Activated naive CD8-positive, alpha-beta T cell treated with anti-CD3 and anti-CD28 coated beads, Interleukin-2, amount 10 ng/mL, durations not matched to agents 7 days and 5 days (primary cell): Measurements from ENCODE around the gene PLCB4. TPM values are rescaled to one million over a fixed set of nuclear protein-coding genes. Genes with fewer than 3 reads are reported as not detected.

ENCODE experiments used
- ATAC-seq: fragments of 150-1000 bp; cut with Tn5 transposase; one replicate; pipeline ENCODE4 v1.10.0; 2021; ENCODE audit warnings: low read depth, moderate library complexity
- POLR2A ChIA-PET: fragments of 350-600 bp; sonication (Branson Sonifier 250); formaldehyde crosslinking; loops from one replicate; lab custom pipeline; 2021; ENCODE audit warnings: antibody characterized with exemption; lab: Charles Lee
- DNase-seq: peaks from one replicate; pipeline ENCODE4 v3.0.0; 2021
- H3K27ac Mint-ChIP-seq: one replicate; pipeline ENCODE4 v1.8.0; 2022; ENCODE audit warnings: mild to moderate bottlenecking, mixed read lengths
- H3K27me3 Mint-ChIP-seq: one replicate; pipeline ENCODE4 v1.8.0; 2022; ENCODE audit warnings: mild to moderate bottlenecking, moderate library complexity, mixed read lengths
- H3K36me3 Mint-ChIP-seq: one replicate; pipeline ENCODE4 v1.8.0; 2021; ENCODE audit warnings: mild to moderate bottlenecking, mixed read lengths
- H3K4me1 Mint-ChIP-seq: one replicate; pipeline ENCODE4 v1.8.0; 2021; ENCODE audit warnings: mixed read lengths
- H3K4me3 Mint-ChIP-seq: one replicate; pipeline ENCODE4 v1.8.0; 2022; ENCODE audit warnings: mild to moderate bottlenecking, moderate library complexity, mixed read lengths
- H3K9me3 Mint-ChIP-seq: one replicate; pipeline ENCODE4 v1.8.0; 2021; ENCODE audit warnings: mixed read lengths
- total RNA-seq, 2 experiments: library from RNA; stranded (reverse); gene quantifications; one replicate each; pipeline ENCODE4 v1.2.3, GENCODE V29; 2021

PLCB4 gene
- total RNA-seq, 2 experiments from 2014 or later = not detected

- Mint-ChIP-seq H3K27ac (no peak overlapping the region), H3K4me1 (no peaks in the 10 kb centered on the region), H3K36me3 (no peaks in the 10 kb centered on the region), H3K27me3 (no peaks in the 10 kb centered on the region), H3K9me3 (no peaks in the 10 kb centered on the region), H3K4me3 (no peak overlapping the region)
- POLR2A ChIA-PET = no interaction called here
- no peak for DNase-seq
- ATAC-seq = no peak
Observed at GRCh38 chr20:9099372-9099771, 30.5 kb downstream of the PLCB4 start.

DNA sequence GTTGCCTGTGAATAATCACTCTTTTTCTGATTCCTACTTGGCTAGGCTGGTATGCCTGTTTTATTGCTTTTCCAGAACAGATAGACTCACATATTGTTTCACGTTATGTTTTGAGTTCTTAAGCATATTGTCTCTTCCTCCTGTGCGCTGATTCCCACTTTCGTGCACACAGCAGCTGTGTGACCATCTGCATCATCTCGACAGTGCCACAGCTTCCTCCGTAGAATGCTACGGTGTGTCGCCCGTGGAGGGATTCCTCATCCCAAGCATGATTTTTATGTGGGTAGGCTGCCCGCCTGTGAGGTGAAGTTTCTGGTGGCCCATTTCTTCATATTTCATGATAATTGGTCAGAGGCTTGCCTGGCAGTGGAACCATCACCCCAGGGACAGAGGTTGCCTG, 31.8 kb downstream of the PLCB4 start:
- Mint-ChIP-seq H3K9me3 (no peaks in the 10 kb centered on the region), H3K4me3 (no peak overlapping the region), H3K27me3 (no peaks in the 10 kb centered on the region), H3K4me1 (no peaks in the 10 kb centered on the region), H3K27ac (no peak overlapping the region), H3K36me3 (no peaks in the 10 kb centered on the region)
- DNase-seq = no peak
- POLR2A ChIA-PET = no interaction called here
- ATAC-seq = no peak

- Mint-ChIP-seq H3K9me3 (no peaks in the 10 kb centered on the region), H3K27ac (no peak overlapping the region), H3K36me3 (no peaks in the 10 kb centered on the region), H3K27me3 (no peaks in the 10 kb centered on the region), H3K4me1 (no peaks in the 10 kb centered on the region), H3K4me3 (no peak overlapping the region)
- DNase-seq = no peak
- POLR2A ChIA-PET = no interaction called here
- ATAC-seq = no peak
Observed at GRCh38 chr20:9102456-9102855, 33.6 kb downstream of the PLCB4 start.

DNA sequence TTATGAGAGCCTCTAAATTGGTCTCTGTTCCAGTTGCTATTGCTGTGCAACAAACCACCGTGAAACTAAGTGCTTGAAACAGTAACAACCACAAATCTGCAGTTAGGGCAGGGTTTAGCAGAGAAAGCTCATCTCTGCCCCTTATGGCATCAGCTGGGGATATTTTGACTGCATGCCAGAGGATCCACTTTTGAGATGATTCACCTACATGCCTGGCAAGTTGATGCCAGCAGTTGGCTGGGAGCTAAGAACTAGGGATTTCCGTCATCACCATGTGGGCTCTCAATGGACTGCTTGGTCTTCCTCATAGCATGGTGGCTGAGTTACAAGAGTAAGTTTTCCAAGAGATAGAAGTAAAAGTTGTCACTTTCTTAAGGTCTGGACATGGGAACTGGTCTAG, 35.1 kb downstream of the PLCB4 start:
- Mint-ChIP-seq H3K9me3 (no peaks in the 10 kb centered on the region), H3K27ac (no peak overlapping the region), H3K4me3 (no peak overlapping the region), H3K27me3 (no peaks in the 10 kb centered on the region), H3K4me1 (no peaks in the 10 kb centered on the region), H3K36me3 (no peaks in the 10 kb centered on the region)
- DNase-seq = no peak
- POLR2A ChIA-PET = no interaction called here
- ATAC-seq = no peak

- no peak overlapping the region for H3K27ac Mint-ChIP-seq
- no peaks in the 10 kb centered on the region for H3K4me1 Mint-ChIP-seq
- DNase-seq = no peak
- no peaks in the 10 kb centered on the region for H3K36me3 Mint-ChIP-seq
- no peak overlapping the region for H3K4me3 Mint-ChIP-seq
- H3K9me3 Mint-ChIP-seq = no peaks in the 10 kb centered on the region
- no peak for ATAC-seq
- no peaks in the 10 kb centered on the region for H3K27me3 Mint-ChIP-seq
- POLR2A ChIA-PET = no interaction called here
Observed at GRCh38 chr20:9108260-9108659, 39.4 kb downstream of the PLCB4 start.

GRCh38 chr20:9109566-9109965, 40.7 kb downstream of the PLCB4 start:
- H3K27ac Mint-ChIP-seq = no peak overlapping the region
- no peak for ATAC-seq

DNA sequence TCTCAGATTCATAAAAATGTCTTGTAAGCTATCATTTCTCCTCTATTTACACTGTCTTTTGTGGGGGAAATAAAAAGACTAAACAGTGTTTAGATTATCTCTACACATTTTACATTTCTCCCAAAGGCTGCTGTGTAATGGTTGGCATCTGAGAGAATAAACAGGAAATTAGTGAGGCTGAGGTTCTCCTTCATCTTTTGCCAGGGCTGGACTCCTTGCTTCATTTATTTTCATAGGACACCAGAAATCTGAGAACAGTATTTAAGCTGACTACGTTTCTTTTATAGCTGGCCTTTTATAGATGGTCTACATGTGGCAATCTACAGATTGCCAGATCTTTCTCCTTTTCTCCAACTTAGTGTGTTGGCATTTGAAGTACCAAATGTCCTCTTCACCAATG, 41.5 kb downstream of the PLCB4 start:
- Mint-ChIP-seq H3K4me1 (no peaks in the 10 kb centered on the region), H3K4me3 (no peak overlapping the region), H3K27ac (no peak overlapping the region), H3K36me3 (no peaks in the 10 kb centered on the region), H3K27me3 (no peaks in the 10 kb centered on the region), H3K9me3 (no peaks in the 10 kb centered on the region)
- ATAC-seq (no peak), DNase-seq (no peak)
- POLR2A ChIA-PET = no interaction called here

More at GRCh38 chr20:9109566-9109965, 40.7 kb downstream of the PLCB4 start:
- Mint-ChIP-seq H3K36me3 (no peaks in the 10 kb centered on the region), H3K9me3 (no peaks in the 10 kb centered on the region), H3K4me1 (no peaks in the 10 kb centered on the region), H3K27me3 (no peaks in the 10 kb centered on the region), H3K4me3 (no peak overlapping the region)
- POLR2A ChIA-PET = no interaction called here
- no peak for DNase-seq

GRCh38 chr20:9110916-9111432, 42.1 kb downstream of the PLCB4 start:
- no peak for ATAC-seq
- POLR2A ChIA-PET = no interaction called here
- Mint-ChIP-seq H3K36me3 (no peaks in the 10 kb centered on the region), H3K27ac (no peak overlapping the region), H3K27me3 (no peaks in the 10 kb centered on the region), H3K9me3 (no peaks in the 10 kb centered on the region), H3K4me3 (no peak overlapping the region), H3K4me1 (no peaks in the 10 kb centered on the region)
- no peak for DNase-seq

- H3K27me3 Mint-ChIP-seq = no peaks in the 10 kb centered on the region
- no peaks in the 10 kb centered on the region for H3K4me1 Mint-ChIP-seq
- no peaks in the 10 kb centered on the region for H3K9me3 Mint-ChIP-seq
- H3K36me3 Mint-ChIP-seq = no peaks in the 10 kb centered on the region
- DNase-seq (no peak), ATAC-seq (no peak)
- POLR2A ChIA-PET = no interaction called here
- H3K4me3 Mint-ChIP-seq = no peak overlapping the region
- no peak overlapping the region for H3K27ac Mint-ChIP-seq
Observed at GRCh38 chr20:9112541-9113515, 43.9 kb downstream of the PLCB4 start.

- Mint-ChIP-seq H3K36me3 (no peaks in the 10 kb centered on the region), H3K27me3 (no peaks in the 10 kb centered on the region), H3K4me3 (no peak overlapping the region), H3K4me1 (no peaks in the 10 kb centered on the region), H3K27ac (no peak overlapping the region), H3K9me3 (no peaks in the 10 kb centered on the region)
- DNase-seq (no peak), ATAC-seq (no peak)
- POLR2A ChIA-PET = no interaction called here
Observed at GRCh38 chr20:9114709-9115108, 45.8 kb downstream of the PLCB4 start.

DNA sequence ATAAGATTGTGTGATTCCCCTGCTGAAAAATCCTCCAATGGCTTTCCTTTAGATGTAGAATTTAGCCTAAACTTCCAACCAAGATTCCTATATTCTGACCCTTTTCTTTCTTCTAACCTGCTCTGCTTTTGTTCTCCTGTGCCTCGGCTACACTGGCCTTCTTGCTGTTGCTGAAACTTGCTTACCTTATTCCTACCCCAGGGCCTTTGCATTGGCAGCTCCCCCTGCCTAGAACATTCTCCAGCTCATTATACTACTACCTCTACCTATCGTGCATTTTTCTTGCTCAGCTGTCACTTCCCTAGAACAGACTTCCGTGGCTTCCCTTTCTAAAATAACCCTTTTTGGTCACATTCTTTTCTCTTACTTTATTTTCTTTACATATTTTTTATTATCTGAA, 48.7 kb downstream of the PLCB4 start:
- ATAC-seq (no peak), DNase-seq (no peak)
- Mint-ChIP-seq H3K9me3 (no peaks in the 10 kb centered on the region), H3K36me3 (no peaks in the 10 kb centered on the region), H3K27me3 (no peaks in the 10 kb centered on the region), H3K4me3 (no peak overlapping the region), H3K4me1 (no peaks in the 10 kb centered on the region), H3K27ac (no peak overlapping the region)
- POLR2A ChIA-PET = no interaction called here

- POLR2A ChIA-PET = no interaction called here
- no peaks in the 10 kb centered on the region for H3K27me3 Mint-ChIP-seq
- no peaks in the 10 kb centered on the region for H3K9me3 Mint-ChIP-seq
- ATAC-seq (no peak), DNase-seq (no peak)
- no peak overlapping the region for H3K4me3 Mint-ChIP-seq
- H3K27ac Mint-ChIP-seq = no peak overlapping the region
- H3K36me3 Mint-ChIP-seq = no peaks in the 10 kb centered on the region
- H3K4me1 Mint-ChIP-seq = no peaks in the 10 kb centered on the region
Observed at GRCh38 chr20:9119776-9120175, 50.9 kb downstream of the PLCB4 start.

DNA sequence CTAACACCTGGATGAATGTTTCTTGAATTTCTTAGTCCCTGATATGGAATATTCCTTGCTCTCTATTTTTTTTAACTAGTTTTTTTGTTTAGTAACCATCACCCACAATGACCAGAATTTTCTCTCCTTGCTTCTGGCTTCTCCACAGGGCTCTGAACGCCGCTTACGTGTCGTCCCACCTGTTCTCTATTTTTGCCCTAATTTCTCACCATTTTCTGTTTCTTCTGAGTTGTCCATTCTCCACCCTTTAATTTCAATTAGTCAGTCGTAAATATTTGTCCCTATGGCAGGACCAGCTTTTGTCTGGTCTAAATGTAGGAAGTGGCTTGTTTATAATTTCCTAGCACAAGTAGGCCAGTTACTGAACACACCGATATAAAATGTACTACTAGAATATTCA, 52.3 kb downstream of the PLCB4 start:
- POLR2A ChIA-PET = no interaction called here
- no peaks in the 10 kb centered on the region for H3K27me3 Mint-ChIP-seq
- DNase-seq (no peak), ATAC-seq (no peak)
- no peaks in the 10 kb centered on the region for H3K4me1 Mint-ChIP-seq
- H3K27ac Mint-ChIP-seq = no peak overlapping the region
- no peaks in the 10 kb centered on the region for H3K9me3 Mint-ChIP-seq
- H3K4me3 Mint-ChIP-seq = no peak overlapping the region
- no peaks in the 10 kb centered on the region for H3K36me3 Mint-ChIP-seq

GRCh38 chr20:9122571-9122970, 53.7 kb downstream of the PLCB4 start:
- H3K4me1 Mint-ChIP-seq = no peaks in the 10 kb centered on the region
- H3K27me3 Mint-ChIP-seq = no peaks in the 10 kb centered on the region
- ATAC-seq (no peak), DNase-seq (no peak)
- H3K4me3 Mint-ChIP-seq = no peak overlapping the region
- H3K36me3 Mint-ChIP-seq = no peaks in the 10 kb centered on the region
- no peaks in the 10 kb centered on the region for H3K9me3 Mint-ChIP-seq
- H3K27ac Mint-ChIP-seq = no peak overlapping the region
- POLR2A ChIA-PET = no interaction called here
